GM23248 (cell line): ENCODE results near the gene ARID5B.

Experiments used
- EZH2 ChIP-seq: fragments of 200-600 bp; sonication (generic); IDR thresholded peaks from 2 replicates; pipeline ENCODE4 v1.6.1; 2018; ENCODE audit warnings: antibody characterized with exemption, mild to moderate bottlenecking; ENCODE audit not compliant: insufficient read depth, poor library complexity, severe bottlenecking
- EZH2phosphoT487 ChIP-seq: fragments of 200-600 bp; sonication (generic); IDR thresholded peaks from 2 replicates; pipeline ENCODE4 v1.6.1; 2018; ENCODE audit warnings: antibody characterized with exemption, moderate library complexity, mild to moderate bottlenecking, low read depth; ENCODE audit not compliant: insufficient read depth

DNA sequence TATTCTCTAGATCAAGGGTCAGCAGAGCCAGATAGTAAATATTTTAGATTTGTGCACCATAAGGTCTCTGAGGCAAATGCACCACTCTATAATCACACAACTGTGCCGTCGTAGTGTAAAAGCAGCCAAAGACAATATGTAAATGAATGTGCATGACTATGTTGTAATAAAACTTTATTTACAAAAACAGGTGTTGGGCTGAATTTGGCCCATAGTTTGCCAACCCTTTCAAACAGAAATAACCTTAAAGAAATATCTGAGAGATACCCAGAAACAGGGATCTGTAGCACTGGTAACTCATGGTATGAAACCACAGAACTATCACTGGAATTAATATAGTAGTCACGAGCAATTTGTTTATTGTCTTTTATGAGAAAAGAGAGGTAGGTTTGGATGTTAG lies 86.0 kb downstream of the ARID5B start:
- TF ChIP-seq EZH2 (no peak), EZH2phosphoT487 (no peak)
